ENCODE measurements around the gene KLHL20. TPM values are rescaled to one million over a fixed set of nuclear protein-coding genes. Genes with fewer than 3 reads are reported as not detected.
A peak's percentile ranks its signal among the peaks of the same experiment; 100 is the strongest.
"Not testable (repeated sequence)": the region's sequence is repeated elsewhere in the genome, so short reads cannot be mapped to it uniquely, and the experiment has no call there.

The KLHL20 gene
- total RNA-seq, 4 donors from 2014 or later: 28.3 to 38.3 (median 33.3) TPM

- Histone ChIP-seq H3K4me1 (peaks cover 0 to 14% (median 3%) of the 10 kb centered on the region in 4 donors), H3K9me3 (no peaks in the 10 kb centered on the region), H3K27me3 (no peaks in the 10 kb centered on the region), H3K27ac (replicated peaks in 1 of 4) (peak overlapping the region in 2 of 4 donors; percentile 2 to 5), H3K4me3 (no peak overlapping the region), H3K36me3 (no peaks in the 10 kb centered on the region)
- TF ChIP-seq, protein P1, sequence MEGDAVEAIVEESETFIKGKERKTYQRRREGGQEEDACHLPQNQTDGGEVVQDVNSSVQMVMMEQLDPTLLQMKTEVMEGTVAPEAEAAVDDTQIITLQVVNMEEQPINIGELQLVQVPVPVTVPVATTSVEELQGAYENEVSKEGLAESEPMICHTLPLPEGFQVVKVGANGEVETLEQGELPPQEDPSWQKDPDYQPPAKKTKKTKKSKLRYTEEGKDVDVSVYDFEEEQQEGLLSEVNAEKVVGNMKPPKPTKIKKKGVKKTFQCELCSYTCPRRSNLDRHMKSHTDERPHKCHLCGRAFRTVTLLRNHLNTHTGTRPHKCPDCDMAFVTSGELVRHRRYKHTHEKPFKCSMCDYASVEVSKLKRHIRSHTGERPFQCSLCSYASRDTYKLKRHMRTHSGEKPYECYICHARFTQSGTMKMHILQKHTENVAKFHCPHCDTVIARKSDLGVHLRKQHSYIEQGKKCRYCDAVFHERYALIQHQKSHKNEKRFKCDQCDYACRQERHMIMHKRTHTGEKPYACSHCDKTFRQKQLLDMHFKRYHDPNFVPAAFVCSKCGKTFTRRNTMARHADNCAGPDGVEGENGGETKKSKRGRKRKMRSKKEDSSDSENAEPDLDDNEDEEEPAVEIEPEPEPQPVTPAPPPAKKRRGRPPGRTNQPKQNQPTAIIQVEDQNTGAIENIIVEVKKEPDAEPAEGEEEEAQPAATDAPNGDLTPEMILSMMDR (IDR thresholded peaks at IDR 0.05): no peak
- no peak for TF ChIP-seq EP300 (IDR thresholded peaks at IDR 0.05)
- no peak for TF ChIP-seq POLR2A (IDR thresholded peaks at IDR 0.05; ENCODE audit: low read depth)
- no peak for TF ChIP-seq POLR2AphosphoS5 (IDR thresholded peaks at IDR 0.05)
- intact Hi-C loops (cut with DNase I): no loop called here
- DNase-seq (ENCODE audit: extremely low spot score): no peak
These were observed 32.6 kb upstream of the KLHL20 start for GRCh38 chr1:173682184-173682583.

GRCh38 chr1:173683838-173684237 lies 30.9 kb upstream of the KLHL20 start:
- H3K4me3 ChIP-seq; H3K36me3 ChIP-seq; intact Hi-C loops (cut with DNase I); H3K9me3 ChIP-seq; DNase-seq (ENCODE audit: extremely low spot score); H3K27me3 ChIP-seq; H3K27ac ChIP-seq (replicated peaks in 1 of 4): not testable (repeated sequence)
- WGBS: 86% methylated on average over 4 of the region's 4 CpGs
- peaks cover 0 to 14% (median 3%) of the 10 kb centered on the region in 4 donors for H3K4me1 ChIP-seq

- H3K9me3 ChIP-seq; intact Hi-C loops (cut with DNase I); H3K4me3 ChIP-seq; H3K27ac ChIP-seq (replicated peaks in 1 of 4); H3K36me3 ChIP-seq; DNase-seq (ENCODE audit: extremely low spot score); H3K27me3 ChIP-seq: not testable (repeated sequence)
- peaks cover 0 to 14% (median 3%) of the 10 kb centered on the region in 4 donors for H3K4me1 ChIP-seq
- 100% methylated on average over 1 of the region's 3 CpGs for WGBS
These were observed 29.7 kb upstream of the KLHL20 start for GRCh38 chr1:173685121-173685520.

DNA sequence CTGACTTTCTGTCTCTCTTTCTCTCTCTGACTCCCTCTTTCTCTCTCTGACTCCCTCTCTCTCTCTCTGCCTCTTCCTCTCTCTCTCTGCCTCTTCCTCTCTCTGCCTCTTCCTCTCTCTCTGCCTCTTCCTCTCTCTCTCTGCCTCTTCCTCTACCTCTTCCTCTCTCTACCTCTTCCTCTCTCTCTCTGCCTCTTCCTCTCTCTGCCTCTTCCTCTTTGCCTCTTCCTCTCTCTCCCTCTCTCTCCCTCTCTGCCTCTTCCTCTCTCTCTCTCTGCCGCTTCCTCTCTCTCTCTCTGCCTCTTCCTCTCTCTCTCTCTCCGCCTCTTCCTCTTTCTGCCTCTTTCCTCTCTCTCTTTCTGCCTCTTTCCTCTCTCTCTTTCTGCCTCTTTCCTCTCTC lies 26.5 kb upstream of the KLHL20 start:
- intact Hi-C loops (cut with DNase I): no loop called here
- 84% methylated on average over 2 of the region's 2 CpGs for WGBS
- no peaks in the 10 kb centered on the region for H3K9me3 ChIP-seq
- peaks cover 0 to 15% (median 0%) of the 10 kb centered on the region in 4 donors for H3K27me3 ChIP-seq
- no peaks in the 10 kb centered on the region for H3K4me1 ChIP-seq
- no peak for DNase-seq (ENCODE audit: extremely low spot score)
- H3K27ac ChIP-seq (replicated peaks in 1 of 4): no peak overlapping the region
- no peaks in the 10 kb centered on the region for H3K36me3 ChIP-seq
- TF ChIP-seq POLR2A (IDR thresholded peaks at IDR 0.05; ENCODE audit: low read depth) (no peak), POLR2AphosphoS5 (IDR thresholded peaks at IDR 0.05) (no peak), EP300 (IDR thresholded peaks at IDR 0.05) (no peak)
- TF ChIP-seq, protein P1 (IDR thresholded peaks at IDR 0.05): no peak
- H3K4me3 ChIP-seq: no peak overlapping the region

GRCh38 chr1:173693238-173693637 lies 21.5 kb upstream of the KLHL20 start:
- intact Hi-C loops (cut with DNase I): no loop called here
- Histone ChIP-seq H3K4me3 (no peak overlapping the region), H3K27ac (replicated peaks in 1 of 4) (no peak overlapping the region), H3K36me3 (no peaks in the 10 kb centered on the region), H3K27me3 (peaks cover 0 to 18% (median 0%) of the 10 kb centered on the region in 4 donors), H3K9me3 (no peaks in the 10 kb centered on the region), H3K4me1 (no peaks in the 10 kb centered on the region)
- no peak for DNase-seq (ENCODE audit: extremely low spot score)
- TF ChIP-seq, protein P1 (IDR thresholded peaks at IDR 0.05): no peak
- no peak for TF ChIP-seq EP300 (IDR thresholded peaks at IDR 0.05)
- TF ChIP-seq POLR2A (IDR thresholded peaks at IDR 0.05; ENCODE audit: low read depth): no peak
- TF ChIP-seq POLR2AphosphoS5 (IDR thresholded peaks at IDR 0.05): no peak

DNA sequence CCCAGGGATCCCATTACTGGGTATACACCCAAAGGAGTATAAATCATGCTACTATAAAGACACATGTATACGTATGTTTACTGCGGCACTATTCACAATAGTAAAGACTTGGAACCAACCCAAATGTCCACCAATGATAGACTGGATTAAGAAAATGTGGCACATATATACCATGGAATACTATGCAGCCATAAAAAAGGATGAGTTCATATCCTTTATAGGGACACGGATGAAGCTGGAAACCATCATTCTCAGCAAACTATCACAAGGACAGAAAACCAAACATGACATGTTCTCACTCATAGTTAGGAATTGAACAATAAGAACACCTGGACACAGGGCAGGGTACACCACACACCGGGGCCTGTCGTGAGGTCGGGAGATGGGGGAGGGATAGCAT lies 13.5 kb upstream of the KLHL20 start:
- H3K4me1 ChIP-seq; intact Hi-C loops (cut with DNase I): not testable (repeated sequence)
- 99% methylated on average over 6 of the region's 6 CpGs for WGBS

More for the DNA sequence above, 13.5 kb upstream of the KLHL20 start:
- H3K4me3 ChIP-seq; H3K36me3 ChIP-seq; DNase-seq (ENCODE audit: extremely low spot score); H3K9me3 ChIP-seq; H3K27ac ChIP-seq (replicated peaks in 1 of 4); H3K27me3 ChIP-seq: not testable (repeated sequence)

All from esophagus muscularis mucosa (tissue), 4 donors.